GM23338 (cell line): ENCODE measurements around the gene KRT9. TPM values are rescaled to one million over a fixed set of nuclear protein-coding genes. Genes with fewer than 3 reads are reported as not detected.

Source experiments
- ATAC-seq: fragments of 200-7000 bp; cut with Tn5 transposase; 3 replicates; pipeline ENCODE4 v1.9.1; 2020
- DNase-seq: peaks from one replicate; pipeline ENCODE4 v3.0.0-alpha.2; 2015; ENCODE audit warnings: low spot score
- H2AFZ ChIP-seq: fragments of 200-600 bp; sonication (generic); 2 replicates; pipeline ENCODE4 v1.8.0; 2016; ENCODE audit warnings: antibody characterized with exemption, mild to moderate bottlenecking, moderate library complexity
- H3F3A ChIP-seq: fragments of 200-600 bp; sonication (generic); replicated peaks from 2 replicates; pipeline ENCODE4 v1.8.0; 2017; ENCODE audit warnings: antibody characterized with exemption, mixed run types, low read depth
- H3K27ac ChIP-seq: fragments of 200-600 bp; sonication (generic); 2 replicates; pipeline ENCODE4 v1.6.1; 2016; ENCODE audit warnings: low read depth
- H3K27me3 ChIP-seq: fragments of 200-600 bp; sonication (generic); 2 replicates; pipeline ENCODE4 v1.8.0; 2016; ENCODE audit warnings: mild to moderate bottlenecking, mixed run types, moderate library complexity; ENCODE audit not compliant: insufficient read depth
- H3K36me3 ChIP-seq: fragments of 200-600 bp; sonication (generic); 2 replicates; pipeline ENCODE4 v1.8.0; 2016; ENCODE audit warnings: mild to moderate bottlenecking; ENCODE audit not compliant: insufficient read depth
- H3K4me1 ChIP-seq: fragments of 200-600 bp; sonication (generic); 2 replicates; pipeline ENCODE4 v1.8.0; 2016; ENCODE audit warnings: mild to moderate bottlenecking, moderate library complexity; ENCODE audit not compliant: insufficient read depth
- H3K4me2 ChIP-seq: fragments of 200-600 bp; sonication (generic); 2 replicates; pipeline ENCODE4 v1.7.1; 2017; ENCODE audit warnings: mixed run types
- H3K4me3 ChIP-seq: fragments of 200-600 bp; sonication (generic); 2 replicates; pipeline ENCODE4 v1.6.1; 2016; ENCODE audit warnings: mixed run types
- H3K79me2 ChIP-seq: fragments of 200-600 bp; sonication (generic); replicated peaks from 2 replicates; pipeline ENCODE4 v1.8.0; 2017; ENCODE audit warnings: mild to moderate bottlenecking; ENCODE audit not compliant: insufficient read depth
- H3K9me2 ChIP-seq: fragments of 200-600 bp; sonication (generic); 2 replicates; pipeline ENCODE4 v1.8.0; 2017; ENCODE audit not compliant: insufficient read depth
- H4K20me1 ChIP-seq: fragments of 200-600 bp; sonication (generic); replicated peaks from 2 replicates; pipeline ENCODE4 v1.8.0; 2017; ENCODE audit warnings: mild to moderate bottlenecking; ENCODE audit not compliant: insufficient read depth
- H3K27ac Mint-ChIP-seq: 2 replicates; pipeline ENCODE4 v1.8.0; 2020; ENCODE audit warnings: inconsistent platforms, mild to moderate bottlenecking, moderate library complexity, mixed read lengths
- H3K27me3 Mint-ChIP-seq: 3 replicates; pipeline ENCODE4 v1.8.0; 2022; ENCODE audit warnings: low read depth, mild to moderate bottlenecking, moderate library complexity, mixed read lengths, inconsistent platforms; ENCODE audit not compliant: insufficient read depth, poor library complexity
- H3K36me3 Mint-ChIP-seq: 3 replicates; pipeline ENCODE4 v1.8.0; 2021; ENCODE audit warnings: low read depth, mild to moderate bottlenecking, inconsistent platforms, moderate library complexity, mixed read lengths
- H3K4me1 Mint-ChIP-seq: 3 replicates; pipeline ENCODE4 v1.8.0; 2020; ENCODE audit warnings: mild to moderate bottlenecking, inconsistent platforms, mixed read lengths
- H3K4me3 Mint-ChIP-seq: 3 replicates; pipeline ENCODE4 v1.8.0; 2021; ENCODE audit warnings: moderate library complexity, mild to moderate bottlenecking, inconsistent platforms, mixed read lengths
- H3K9me3 Mint-ChIP-seq: 3 replicates; pipeline ENCODE4 v1.8.0; 2020; ENCODE audit warnings: moderate library complexity, mild to moderate bottlenecking, inconsistent platforms, mixed read lengths
- CREB1 ChIP-seq: fragments of 250-450 bp; sonication (Bioruptor Pico); IDR thresholded peaks from 2 replicates; pipeline ENCODE4 v1.5.0; 2020; ENCODE audit warnings: low read depth, mild to moderate bottlenecking, moderate library complexity
- CTCF ChIP-seq, 2 experiments: fragments of 200-600 bp in 1 of 2; sonication (generic) in 1 of 2; conservative IDR thresholded peaks; 2 replicates each; pipeline versions ENCODE4 v1.5.1 to v1.6.1; 2016 to 2017; ENCODE audit warnings: antibody characterized with exemption in 2 of 2, low read depth in 2 of 2, mild to moderate bottlenecking in 2 of 2, moderate library complexity in 1 of 2
- EZH2 ChIP-seq: fragments of 200-600 bp; sonication (generic); IDR thresholded peaks from one replicate; pipeline ENCODE4 v1.8.0; 2017; ENCODE audit warnings: antibody characterized with exemption, mild to moderate bottlenecking, low read depth; ENCODE audit not compliant: unreplicated experiment
- JUNB ChIP-seq: IDR thresholded peaks from one replicate; pipeline ENCODE4 v1.6.1; 2016; ENCODE audit warnings: antibody characterized with exemption; ENCODE audit not compliant: unreplicated experiment
- POLR2AphosphoS5 ChIP-seq: IDR thresholded peaks from 2 replicates; pipeline ENCODE4 v1.6.1; 2016; ENCODE audit warnings: antibody characterized with exemption, low read depth
- REST ChIP-seq: IDR thresholded peaks from one replicate; pipeline ENCODE4 v1.6.1; 2018; ENCODE audit warnings: antibody characterized with exemption; ENCODE audit not compliant: unreplicated experiment
- ZNF114 ChIP-seq: fragments of 250-450 bp; sonication (Bioruptor Pico); IDR thresholded peaks from 2 replicates; pipeline ENCODE4 v1.5.0; 2020; ENCODE audit warnings: mild to moderate bottlenecking, moderate library complexity
- ZNF331 ChIP-seq: fragments of 250-450 bp; sonication (Bioruptor Pico); IDR thresholded peaks from 2 replicates; pipeline ENCODE4 v1.5.0; 2020; ENCODE audit warnings: low read depth, mild to moderate bottlenecking, moderate library complexity
- polyA plus RNA-seq: library from polyadenylated mRNA; unstranded; fragments of >200 nt; fragmentation: Nextera tagmentation; extraction: Ambion mirVana; gene quantifications from 2 replicates; pipeline ENCODE4 v1.2.1, GENCODE V29; 2016
- total RNA-seq: library from RNA; depleted of rRNA; stranded (reverse); fragments of >200 nt; shearing (Covaris generic); gene quantifications from 2 replicates; pipeline ENCODE4 v1.2.3, GENCODE V29; 2014
- TF ChIP-seq, protein P1 (sequence below): IDR thresholded peaks from 2 replicates; pipeline ENCODE4 v1.6.1; 2016; ENCODE audit warnings: antibody characterized with exemption
- TF ChIP-seq, protein P2 (sequence below): fragments of 250-450 bp; sonication (Bioruptor Pico); IDR thresholded peaks from 2 replicates; pipeline ENCODE4 v1.5.0; 2020; ENCODE audit warnings: mild to moderate bottlenecking, moderate library complexity

KRT9 gene
- total and polyA plus RNA-seq, 2 experiments from 2014 or later: not detected

DNA sequence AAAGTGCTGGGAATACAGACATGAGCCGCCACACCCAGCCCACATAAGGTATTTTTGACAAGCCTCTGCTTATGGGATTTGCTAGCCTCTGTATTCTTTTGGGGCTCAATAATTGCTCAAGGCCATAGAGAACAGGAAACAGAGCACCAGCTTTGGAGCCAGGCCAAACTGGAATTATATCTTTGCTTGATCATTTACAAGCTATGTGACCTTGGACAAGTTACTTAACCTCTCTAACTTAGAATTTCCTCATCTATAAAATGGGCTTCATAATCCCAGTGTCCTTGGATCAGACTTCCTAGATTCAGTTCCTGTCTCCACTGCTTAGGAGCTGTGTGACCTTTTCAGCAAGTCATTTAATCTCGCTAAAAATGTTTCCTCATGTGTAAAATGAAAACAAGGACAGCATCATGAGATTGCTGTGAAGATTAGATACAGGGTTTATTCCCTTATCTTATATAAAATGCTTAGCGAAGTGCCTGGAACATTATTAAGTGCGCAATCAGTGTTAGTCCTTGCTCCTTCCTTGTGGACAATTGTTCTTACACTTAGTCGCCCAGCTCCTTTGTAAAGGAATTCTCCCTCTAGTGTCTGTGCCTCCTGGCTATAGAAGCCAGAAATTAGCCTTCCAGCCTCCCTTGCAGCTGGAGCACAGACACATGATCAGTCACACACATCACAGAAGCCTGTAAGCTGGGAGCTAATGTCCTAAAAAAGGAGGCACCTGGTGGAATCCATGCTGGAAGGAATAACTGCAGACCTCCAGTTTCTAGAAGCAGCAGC is 16.6 kb downstream of the KRT9 start (continued):
- TF ChIP-seq CTCF (conservative IDR thresholded peaks at IDR 0.05; ENCODE audit: low read depth in 2 of 2) (no peak), EZH2 (no peak), ZNF331 (CRISPR knock-in tag) (no peak), REST (no peak), POLR2AphosphoS5 (no peak)
- TF ChIP-seq, protein P1, sequence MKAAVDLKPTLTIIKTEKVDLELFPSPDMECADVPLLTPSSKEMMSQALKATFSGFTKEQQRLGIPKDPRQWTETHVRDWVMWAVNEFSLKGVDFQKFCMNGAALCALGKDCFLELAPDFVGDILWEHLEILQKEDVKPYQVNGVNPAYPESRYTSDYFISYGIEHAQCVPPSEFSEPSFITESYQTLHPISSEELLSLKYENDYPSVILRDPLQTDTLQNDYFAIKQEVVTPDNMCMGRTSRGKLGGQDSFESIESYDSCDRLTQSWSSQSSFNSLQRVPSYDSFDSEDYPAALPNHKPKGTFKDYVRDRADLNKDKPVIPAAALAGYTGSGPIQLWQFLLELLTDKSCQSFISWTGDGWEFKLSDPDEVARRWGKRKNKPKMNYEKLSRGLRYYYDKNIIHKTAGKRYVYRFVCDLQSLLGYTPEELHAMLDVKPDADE: no peak

GRCh38 chr17:41553987-41554680 is 17.7 kb downstream of the KRT9 start:
- Mint-ChIP-seq H3K27me3 (peaks cover 22% of the 10 kb centered on the region), H3K4me1 (peaks cover 12% of the 10 kb centered on the region), H3K9me3 (no peaks in the 10 kb centered on the region), H3K36me3 (no peaks in the 10 kb centered on the region), H3K4me3 (no peak overlapping the region), H3K27ac (no peak overlapping the region)
- Histone ChIP-seq H3K4me3 (no peak overlapping the region), H3K27ac (no peak overlapping the region), H3F3A (no peaks in the 10 kb centered on the region), H3K27me3 (no peaks in the 10 kb centered on the region), H2AFZ (0 out of 2 replicates have a peak overlapping the region, but pooled peaks have one; percentile 35), H3K9me2 (no peaks in the 10 kb centered on the region), H3K36me3 (no peaks in the 10 kb centered on the region), H4K20me1 (no peaks in the 10 kb centered on the region), H3K79me2 (no peaks in the 10 kb centered on the region), H3K4me2 (no peak overlapping the region), H3K4me1 (no peaks in the 10 kb centered on the region; the same call in none of the 2 replicates)
- ATAC-seq (peak; percentile 19; the same call in 1 of the 3 replicates), DNase-seq (peak; percentile 41)
- TF ChIP-seq, protein P2, sequence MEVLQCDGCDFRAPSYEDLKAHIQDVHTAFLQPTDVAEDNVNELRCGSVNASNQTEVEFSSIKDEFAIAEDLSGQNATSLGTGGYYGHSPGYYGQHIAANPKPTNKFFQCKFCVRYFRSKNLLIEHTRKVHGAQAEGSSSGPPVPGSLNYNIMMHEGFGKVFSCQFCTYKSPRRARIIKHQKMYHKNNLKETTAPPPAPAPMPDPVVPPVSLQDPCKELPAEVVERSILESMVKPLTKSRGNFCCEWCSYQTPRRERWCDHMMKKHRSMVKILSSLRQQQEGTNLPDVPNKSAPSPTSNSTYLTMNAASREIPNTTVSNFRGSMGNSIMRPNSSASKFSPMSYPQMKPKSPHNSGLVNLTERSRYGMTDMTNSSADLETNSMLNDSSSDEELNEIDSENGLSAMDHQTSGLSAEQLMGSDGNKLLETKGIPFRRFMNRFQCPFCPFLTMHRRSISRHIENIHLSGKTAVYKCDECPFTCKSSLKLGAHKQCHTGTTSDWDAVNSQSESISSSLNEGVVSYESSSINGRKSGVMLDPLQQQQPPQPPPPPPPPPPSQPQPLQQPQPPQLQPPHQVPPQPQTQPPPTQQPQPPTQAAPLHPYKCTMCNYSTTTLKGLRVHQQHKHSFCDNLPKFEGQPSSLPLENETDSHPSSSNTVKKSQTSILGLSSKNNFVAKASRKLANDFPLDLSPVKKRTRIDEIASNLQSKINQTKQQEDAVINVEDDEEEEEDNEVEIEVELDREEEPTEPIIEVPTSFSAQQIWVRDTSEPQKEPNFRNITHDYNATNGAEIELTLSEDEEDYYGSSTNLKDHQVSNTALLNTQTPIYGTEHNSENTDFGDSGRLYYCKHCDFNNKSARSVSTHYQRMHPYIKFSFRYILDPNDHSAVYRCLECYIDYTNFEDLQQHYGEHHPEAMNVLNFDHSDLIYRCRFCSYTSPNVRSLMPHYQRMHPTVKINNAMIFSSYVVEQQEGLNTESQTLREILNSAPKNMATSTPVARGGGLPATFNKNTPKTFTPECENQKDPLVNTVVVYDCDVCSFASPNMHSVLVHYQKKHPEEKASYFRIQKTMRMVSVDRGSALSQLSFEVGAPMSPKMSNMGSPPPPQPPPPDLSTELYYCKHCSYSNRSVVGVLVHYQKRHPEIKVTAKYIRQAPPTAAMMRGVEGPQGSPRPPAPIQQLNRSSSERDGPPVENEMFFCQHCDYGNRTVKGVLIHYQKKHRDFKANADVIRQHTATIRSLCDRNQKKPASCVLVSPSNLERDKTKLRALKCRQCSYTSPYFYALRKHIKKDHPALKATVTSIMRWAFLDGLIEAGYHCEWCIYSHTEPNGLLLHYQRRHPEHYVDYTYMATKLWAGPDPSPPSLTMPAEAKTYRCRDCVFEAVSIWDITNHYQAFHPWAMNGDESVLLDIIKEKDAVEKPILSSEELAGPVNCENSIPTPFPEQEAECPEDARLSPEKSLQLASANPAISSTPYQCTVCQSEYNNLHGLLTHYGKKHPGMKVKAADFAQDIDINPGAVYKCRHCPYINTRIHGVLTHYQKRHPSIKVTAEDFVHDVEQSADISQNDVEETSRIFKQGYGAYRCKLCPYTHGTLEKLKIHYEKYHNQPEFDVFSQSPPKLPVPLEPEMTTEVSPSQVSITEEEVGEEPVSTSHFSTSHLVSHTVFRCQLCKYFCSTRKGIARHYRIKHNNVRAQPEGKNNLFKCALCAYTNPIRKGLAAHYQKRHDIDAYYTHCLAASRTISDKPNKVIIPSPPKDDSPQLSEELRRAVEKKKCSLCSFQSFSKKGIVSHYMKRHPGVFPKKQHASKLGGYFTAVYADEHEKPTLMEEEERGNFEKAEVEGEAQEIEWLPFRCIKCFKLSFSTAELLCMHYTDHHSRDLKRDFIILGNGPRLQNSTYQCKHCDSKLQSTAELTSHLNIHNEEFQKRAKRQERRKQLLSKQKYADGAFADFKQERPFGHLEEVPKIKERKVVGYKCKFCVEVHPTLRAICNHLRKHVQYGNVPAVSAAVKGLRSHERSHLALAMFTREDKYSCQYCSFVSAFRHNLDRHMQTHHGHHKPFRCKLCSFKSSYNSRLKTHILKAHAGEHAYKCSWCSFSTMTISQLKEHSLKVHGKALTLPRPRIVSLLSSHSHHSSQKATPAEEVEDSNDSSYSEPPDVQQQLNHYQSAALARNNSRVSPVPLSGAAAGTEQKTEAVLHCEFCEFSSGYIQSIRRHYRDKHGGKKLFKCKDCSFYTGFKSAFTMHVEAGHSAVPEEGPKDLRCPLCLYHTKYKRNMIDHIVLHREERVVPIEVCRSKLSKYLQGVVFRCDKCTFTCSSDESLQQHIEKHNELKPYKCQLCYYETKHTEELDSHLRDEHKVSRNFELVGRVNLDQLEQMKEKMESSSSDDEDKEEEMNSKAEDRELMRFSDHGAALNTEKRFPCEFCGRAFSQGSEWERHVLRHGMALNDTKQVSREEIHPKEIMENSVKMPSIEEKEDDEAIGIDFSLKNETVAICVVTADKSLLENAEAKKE (CRISPR knock-in tag): no peak
- no peak for TF ChIP-seq ZNF114 (CRISPR knock-in tag)
- no peak for TF ChIP-seq POLR2AphosphoS5
- TF ChIP-seq JUNB: no peak
- no peak for TF ChIP-seq CREB1
